ENCODE measurements around the gene KRTAP12-4.

Gene KRTAP12-4

GRCh38 chr21:44619886-44620285, 34.6 kb downstream of the KRTAP12-4 start:
- no peak for TF ChIP-seq CTCF (conservative IDR thresholded peaks at IDR 0.05; ENCODE audit: low read length)
- H3K4me3 ChIP-seq (ENCODE audit: low read length), result no peak overlapping the region
- DNase-seq (ENCODE audit: low read depth), result no peak

- no peak overlapping the region for H3K4me3 ChIP-seq (ENCODE audit: low read length)
- TF ChIP-seq CTCF (conservative IDR thresholded peaks at IDR 0.05; ENCODE audit: low read length), result no peak
- no peak for DNase-seq (ENCODE audit: low read depth)
Observed at GRCh38 chr21:44618909-44619308, 35.5 kb downstream of the KRTAP12-4 start.

- H3K4me3 ChIP-seq (ENCODE audit: low read length), result no peak overlapping the region
- DNase-seq (ENCODE audit: low read depth), result peak; percentile 15
- TF ChIP-seq CTCF (conservative IDR thresholded peaks at IDR 0.05; ENCODE audit: low read length), result peak; percentile 22; the same call in 1 of the 2 replicates
Observed at GRCh38 chr21:44618504-44618903, 36.0 kb downstream of the KRTAP12-4 start.

GRCh38 chr21:44617071-44617501, 37.4 kb downstream of the KRTAP12-4 start:
- no peak overlapping the region for H3K4me3 ChIP-seq (ENCODE audit: low read length)
- TF ChIP-seq CTCF (conservative IDR thresholded peaks at IDR 0.05; ENCODE audit: low read length), result no peak
- DNase-seq (ENCODE audit: low read depth), result no peak

GRCh38 chr21:44616591-44616926, 37.9 kb downstream of the KRTAP12-4 start:
- no peak overlapping the region for H3K4me3 ChIP-seq (ENCODE audit: low read length)
- no peak for DNase-seq (ENCODE audit: low read depth)
- no peak for TF ChIP-seq CTCF (conservative IDR thresholded peaks at IDR 0.05; ENCODE audit: low read length)

GRCh38 chr21:44615911-44616590, 38.4 kb downstream of the KRTAP12-4 start:
- DNase-seq (ENCODE audit: low read depth), result no peak
- no peak for TF ChIP-seq CTCF (conservative IDR thresholded peaks at IDR 0.05; ENCODE audit: low read length)
- H3K4me3 ChIP-seq (ENCODE audit: low read length), result no peak overlapping the region

GRCh38 chr21:44615466-44615865, 39.0 kb downstream of the KRTAP12-4 start:
- H3K4me3 ChIP-seq (ENCODE audit: low read length), result no peak overlapping the region
- DNase-seq (ENCODE audit: low read depth), result no peak
- TF ChIP-seq CTCF (conservative IDR thresholded peaks at IDR 0.05; ENCODE audit: low read length), result no peak

All from AG10803 (cell line).